NCI-H748 treated with DMSO at 0.1 percent for 48 hours (cell line): Measurements from ENCODE around the gene RSPH3.
"Not testable (repeated sequence)": the region's sequence is repeated elsewhere in the genome, so short reads cannot be mapped to it uniquely, and the experiment has no call there.

Source experiments
- DNase-seq: peaks from one replicate; lab custom pipeline; 2025; lab: John Stamatoyannopoulos, UW

Gene RSPH3

DNA sequence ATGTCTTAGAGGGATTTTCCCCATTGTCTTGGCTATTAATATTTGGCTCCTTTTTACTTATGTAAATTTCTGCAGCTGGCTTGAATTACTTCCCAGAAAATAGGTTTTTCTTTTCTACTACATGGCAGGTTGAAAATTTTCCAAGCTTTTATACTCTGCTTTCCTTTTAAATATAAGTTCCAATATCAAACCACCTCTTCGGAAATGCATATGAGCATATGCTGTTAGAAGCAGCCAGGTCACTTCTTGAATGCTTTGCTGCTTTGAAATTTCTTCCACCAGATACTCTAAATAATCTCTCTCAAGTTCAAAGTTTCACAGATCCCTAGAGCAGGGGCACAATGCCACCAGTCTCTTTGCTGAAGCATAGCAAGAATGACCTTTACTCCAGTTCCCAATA, 25.2 kb upstream of the RSPH3 start:
- DNase-seq: not testable (repeated sequence)

DNA sequence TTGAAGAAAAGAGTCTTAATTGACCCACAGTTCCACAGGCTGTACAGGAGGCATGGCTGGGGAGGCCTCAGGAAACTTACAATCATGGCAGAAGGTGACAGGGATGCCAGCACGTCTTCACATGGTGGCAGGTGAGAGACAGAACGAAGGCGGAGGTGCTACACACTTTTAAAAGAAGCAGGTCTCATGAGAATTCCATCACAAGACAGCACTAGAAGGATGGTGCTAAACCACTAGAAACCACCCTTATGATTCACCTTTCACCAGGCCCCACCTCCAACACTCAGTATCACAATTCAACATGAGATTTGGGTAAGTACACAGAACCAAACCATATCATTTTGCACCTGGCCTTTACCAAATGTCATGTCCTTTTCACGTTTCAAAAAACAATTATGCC, 23.9 kb upstream of the RSPH3 start:
- no peak for DNase-seq

DNA sequence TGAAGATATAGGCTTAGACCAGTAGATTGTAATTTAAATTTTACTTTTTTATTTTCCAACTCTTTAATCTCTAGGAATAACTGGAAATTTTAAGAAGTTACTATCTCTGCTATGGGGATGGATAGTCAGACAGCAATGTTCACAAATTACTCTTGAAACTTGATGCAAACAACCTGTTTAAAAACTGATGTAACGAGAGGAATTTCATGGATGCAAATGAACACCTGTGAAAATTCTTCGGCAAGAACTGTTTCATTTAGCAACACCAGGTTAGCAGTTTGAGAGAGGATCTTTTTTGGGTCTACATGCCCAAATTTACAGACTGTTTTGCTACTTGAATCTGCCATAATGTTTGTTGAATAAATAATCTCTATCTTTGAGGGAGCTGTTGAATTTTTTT, 20.0 kb upstream of the RSPH3 start:
- no peak for DNase-seq

DNA sequence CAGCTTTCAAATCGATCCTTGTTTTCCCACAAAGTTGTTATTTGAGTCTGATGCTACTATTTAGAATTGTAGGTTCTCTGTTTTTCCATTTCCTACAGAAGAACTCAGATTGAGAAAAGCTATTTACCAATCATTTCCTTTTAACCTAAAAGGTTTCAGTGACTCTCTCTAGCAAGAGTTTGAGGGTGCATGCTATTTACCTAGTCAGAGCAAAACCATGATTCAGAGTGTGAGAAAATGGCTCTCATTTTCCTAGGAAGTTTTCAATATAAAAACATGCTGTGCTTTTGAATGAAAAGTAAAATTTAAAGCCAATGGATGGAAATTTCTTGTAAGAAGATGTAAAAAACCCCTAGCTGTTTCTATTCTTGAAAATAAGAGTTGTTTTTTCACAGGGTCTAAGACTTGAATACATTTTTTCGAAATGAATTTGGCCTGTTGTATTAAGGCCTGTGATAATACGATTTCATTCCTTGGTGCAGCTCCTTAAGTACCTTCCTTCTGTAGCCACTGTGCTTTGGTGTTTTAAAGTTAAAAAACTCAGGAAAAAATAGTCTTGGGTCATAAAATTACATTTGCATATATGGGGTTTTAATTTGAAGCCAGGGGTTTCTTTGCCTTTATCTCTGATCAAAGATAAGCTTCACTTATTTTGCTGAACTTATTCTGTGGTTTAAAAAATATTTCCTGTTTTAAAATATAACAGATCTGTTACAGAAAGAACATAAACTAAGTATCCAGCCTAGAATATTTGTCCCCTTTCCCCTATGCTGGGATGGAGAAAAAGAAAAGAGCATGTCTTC, 18.0 kb upstream of the RSPH3 start:
- no peak for DNase-seq

DNA sequence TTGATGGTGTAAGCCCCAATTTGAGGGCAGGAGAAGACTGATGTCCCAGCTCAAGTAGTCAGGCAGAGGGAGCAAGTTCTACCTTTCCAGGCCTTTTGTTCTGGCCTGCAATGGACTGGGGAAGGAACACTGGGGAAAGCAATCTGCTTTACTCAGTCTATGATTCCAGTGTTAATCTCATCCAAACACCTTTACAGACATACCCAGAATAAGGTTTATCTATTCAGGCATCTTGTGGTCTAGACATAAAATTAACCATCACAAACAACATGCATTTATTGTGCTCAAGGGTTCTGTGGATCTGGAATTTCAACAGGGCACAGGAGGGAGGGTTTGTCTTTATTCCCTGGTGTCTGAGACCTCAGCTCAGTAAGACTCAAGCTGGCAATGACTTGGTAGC, 14.4 kb upstream of the RSPH3 start:
- no peak for DNase-seq

DNA sequence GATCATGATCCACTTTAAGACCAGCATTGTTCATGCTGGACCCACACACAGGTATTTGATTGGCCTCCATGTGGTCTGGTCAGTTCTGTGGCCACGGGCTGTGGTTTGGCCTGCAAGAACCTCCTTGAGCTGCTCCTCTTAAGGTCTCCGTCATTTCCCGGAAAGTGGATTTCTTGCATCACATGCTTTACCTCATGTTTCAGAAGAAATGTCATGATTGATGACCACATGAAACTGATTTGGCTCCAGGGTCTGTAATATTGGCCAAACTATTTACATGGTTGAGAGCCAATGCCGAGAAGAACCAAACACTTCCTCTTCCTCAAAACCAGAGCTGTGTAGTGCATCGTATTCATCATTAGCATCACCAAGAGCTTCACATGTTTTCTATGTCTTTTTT, 13.2 kb upstream of the RSPH3 start:
- no peak for DNase-seq

DNA sequence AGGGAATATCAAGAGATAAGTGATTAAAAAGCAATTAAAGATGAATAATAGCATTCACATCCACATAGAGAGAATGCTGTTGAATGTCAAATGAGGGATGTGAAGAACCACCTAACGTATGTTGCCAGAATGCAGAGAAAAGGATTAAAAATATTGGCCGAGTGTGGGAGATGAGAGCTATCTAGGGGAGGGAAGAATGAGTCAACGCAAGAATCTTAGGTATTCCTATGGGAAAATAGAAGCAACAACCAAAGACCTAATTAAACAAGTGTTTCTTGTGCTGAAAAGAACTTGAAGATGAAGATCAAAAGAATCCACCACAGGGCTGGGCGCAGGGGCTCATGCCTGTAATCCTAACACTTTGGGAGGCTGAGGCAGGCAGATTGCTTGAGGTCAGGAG, 12.2 kb upstream of the RSPH3 start:
- DNase-seq: no peak

DNA sequence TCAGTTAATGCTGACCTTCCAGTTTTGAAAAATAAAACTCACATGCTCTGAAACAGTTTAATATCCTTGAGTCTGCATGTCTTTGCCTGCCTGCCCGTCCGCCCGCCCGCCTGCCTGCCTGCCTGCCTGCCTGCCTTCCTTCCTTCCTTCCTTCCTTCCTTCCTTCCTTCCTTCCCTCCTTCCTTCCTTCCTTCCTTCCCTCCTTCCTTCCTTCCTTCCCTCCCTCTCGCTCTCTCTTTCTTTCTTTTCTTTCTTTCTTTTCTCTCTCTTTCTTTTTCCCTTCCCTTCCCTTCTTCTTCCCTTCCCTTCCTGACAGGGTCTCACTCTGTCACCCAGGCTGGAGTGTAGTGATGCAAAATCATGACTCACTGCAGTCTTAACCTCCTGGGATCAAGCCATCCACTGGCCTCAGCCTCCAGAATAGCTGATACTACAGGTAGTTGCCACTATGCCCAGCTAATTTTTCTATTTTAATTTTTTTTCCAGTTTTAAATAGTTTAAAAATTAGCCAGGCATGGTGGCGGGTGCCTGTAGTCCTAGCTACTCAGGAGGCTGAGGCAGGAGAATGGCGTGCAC, 10.1 kb upstream of the RSPH3 start:
- not testable (repeated sequence) for DNase-seq

DNA sequence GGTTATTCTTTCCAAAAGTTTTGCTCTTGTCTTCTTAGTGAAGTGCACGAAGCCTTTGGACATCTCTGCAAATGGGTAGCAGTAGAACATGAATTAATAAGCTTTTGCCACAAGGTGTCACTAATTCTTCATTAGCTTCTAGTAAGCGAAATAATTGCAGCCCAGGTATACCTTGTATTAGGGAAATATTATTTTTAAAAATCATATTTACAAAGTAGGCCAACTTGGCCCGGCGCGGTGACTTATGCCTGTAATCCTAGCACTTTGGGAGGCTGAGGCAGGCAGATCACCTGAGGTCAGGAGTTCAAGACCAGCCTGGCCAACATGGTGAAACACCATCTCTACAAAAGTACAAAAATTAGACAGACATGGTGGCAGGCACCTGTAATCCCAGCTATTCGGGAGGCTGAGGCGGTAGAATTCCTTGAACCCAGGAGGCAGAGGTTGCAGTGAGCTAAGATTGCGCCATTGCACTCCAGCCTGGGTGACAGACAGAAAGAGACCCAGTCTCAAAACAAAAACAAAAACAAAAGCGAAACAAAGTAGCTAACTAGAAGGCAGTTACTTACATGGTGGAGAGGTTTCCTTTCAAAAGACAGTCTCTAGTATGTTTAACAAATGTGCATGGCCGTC, 8.8 kb upstream of the RSPH3 start:
- DNase-seq: peak; percentile 5

DNA sequence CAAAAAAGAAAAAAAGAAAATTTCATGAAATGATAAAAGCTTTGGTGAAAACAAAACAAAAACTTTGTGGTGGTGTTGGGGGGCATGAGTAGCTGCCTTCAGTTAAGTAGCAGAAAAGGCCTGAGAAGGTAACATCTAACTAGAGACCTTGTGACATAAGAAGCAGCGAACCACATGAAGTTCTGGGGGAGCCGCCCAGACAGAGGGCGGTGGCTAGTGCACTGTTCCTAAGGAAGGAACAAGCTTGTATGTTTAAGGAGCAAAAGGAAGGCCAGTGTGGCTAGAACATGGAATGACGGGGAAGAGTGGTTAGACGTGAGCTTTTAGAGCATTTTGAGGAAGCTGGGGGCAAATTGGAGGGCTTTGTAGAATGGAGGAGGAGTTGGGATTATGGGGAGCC, 7.5 kb upstream of the RSPH3 start:
- DNase-seq: no peak

DNA sequence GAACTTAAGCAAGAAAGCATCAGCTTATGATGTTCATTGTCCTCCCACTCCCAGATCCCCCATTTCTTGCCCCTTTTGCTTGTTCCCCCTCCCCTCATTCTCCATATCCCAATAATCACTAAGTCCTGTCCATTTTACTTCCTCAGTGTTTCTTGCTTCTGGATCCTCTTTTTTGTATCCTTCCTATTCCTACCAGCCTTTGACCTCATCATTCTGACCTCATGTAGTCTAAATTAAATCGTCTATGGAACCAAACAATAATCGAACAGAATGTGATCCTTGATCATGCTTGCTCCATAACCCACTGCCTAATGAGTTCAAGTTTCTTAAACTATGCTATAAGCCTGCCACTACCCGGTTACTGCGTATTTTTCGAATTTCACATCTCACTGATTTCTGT, 5.4 kb upstream of the RSPH3 start:
- no peak for DNase-seq

DNA sequence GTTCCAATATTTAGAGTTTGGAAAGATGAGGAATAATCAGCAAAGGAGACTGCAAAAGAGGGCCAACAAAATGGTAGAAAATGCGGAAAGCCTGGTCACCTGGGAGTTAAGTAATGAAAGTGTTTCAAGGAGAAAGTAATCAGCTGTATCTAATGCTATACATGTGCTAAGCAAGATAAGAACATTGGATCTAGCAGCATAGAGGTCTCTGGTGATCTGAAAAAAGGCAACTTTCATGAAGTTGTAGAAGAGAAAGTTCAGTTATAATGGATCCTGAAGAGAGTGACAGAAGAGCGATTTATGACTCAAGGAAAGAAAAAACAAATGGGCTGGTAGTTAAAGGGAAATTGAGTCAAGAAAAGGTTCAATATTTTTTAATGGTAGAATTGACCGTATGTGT, 4.6 kb upstream of the RSPH3 start:
- no peak for DNase-seq

DNA sequence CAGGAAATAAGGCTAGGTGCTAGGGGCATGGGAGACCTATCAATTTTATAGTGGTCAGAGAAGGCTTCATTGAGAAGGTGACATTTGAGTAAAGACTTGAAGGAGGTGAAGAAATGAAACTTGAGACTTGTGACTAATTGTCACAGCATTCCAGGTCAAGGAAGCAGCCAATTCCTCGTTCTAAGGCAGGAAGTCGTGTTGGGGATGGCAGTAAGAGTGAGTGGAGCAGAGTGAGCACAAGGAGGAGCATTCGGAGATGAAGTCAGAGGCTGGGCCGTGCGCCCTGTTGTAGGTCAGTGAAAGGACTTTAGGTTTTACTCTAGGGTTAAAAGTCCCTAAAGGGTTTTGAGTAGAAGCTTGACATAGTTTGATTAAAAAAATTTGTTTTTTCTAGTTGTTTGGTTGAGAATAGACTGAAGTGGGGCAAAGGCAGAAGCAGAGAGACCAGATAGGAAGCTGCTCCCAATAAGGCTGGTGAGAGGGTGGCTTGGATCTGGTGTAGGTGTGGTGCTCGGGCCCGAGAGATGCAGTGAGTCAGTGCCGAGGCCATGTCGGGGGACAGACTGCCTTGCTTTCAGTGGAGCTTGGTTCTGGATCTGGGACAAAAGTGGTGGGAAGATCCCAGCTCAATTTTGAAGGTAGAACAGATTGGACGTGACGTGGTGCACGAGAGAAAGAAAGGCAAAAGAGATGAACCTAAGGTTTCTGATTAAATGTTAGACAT, 2.6 kb upstream of the RSPH3 start:
- DNase-seq: no peak

DNA sequence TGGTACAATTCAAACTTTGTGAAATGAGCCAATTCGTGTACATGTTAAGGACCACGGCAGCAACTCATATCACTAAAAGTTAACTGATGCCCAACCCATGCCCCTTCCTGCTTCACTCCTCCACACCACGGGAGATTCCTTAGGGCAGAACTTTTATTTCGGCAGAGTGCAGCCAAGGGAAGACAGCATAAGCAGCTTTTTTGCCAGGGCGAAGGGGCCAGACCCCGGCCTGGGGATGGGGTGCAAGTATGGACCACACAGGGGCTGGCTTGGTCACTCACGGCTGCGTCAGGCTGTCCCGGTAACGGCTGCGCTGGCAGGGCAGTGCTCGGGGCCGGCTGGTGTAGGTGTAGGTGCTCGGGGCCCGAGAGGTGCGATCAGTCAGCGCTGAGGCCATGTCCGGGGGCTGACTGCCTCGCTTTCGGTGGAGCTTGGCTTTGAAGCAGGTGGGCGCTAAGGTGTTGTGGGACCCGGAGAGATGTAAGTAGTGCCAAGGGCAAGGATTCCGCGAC, 792 bp downstream of the RSPH3 start:
- DNase-seq: no peak

DNA sequence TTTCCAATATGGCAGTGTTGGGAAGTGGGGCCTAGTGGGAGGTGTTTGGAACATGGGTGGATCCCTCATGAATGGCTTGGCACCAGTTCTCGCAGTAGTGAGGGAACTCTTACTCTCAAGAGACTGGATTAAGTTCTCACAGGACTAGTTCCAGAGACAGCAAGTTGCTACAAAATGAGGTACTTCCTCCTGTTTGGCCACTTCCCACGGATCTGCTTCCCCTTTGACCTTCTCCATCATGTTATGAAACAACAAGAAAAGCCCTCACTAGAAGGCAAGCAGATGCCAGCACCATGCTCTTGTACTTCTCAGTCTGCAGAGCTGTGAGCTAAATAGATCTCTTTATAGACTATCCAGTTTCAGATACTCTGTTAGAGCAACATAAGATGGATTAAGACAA, 3.1 kb downstream of the RSPH3 start:
- no peak for DNase-seq

DNA sequence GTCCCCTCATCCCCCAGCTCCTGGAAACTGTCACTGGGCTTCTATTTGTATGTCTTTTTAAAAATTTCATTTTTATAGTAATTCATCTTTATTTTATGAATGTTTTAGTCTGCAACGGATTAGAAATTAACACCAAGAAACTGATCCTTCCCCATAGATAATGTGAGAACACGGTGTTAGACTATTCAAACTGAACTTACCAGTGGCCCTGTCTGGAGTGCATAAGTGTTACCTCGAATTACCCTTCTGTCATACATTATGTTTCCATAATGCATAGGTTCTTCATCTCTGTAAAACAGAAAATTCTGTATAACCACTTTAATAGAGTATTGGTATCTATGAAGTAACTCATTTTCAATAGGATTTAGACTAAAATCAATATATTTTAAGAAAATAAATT, 6.4 kb downstream of the RSPH3 start:
- no peak for DNase-seq

DNA sequence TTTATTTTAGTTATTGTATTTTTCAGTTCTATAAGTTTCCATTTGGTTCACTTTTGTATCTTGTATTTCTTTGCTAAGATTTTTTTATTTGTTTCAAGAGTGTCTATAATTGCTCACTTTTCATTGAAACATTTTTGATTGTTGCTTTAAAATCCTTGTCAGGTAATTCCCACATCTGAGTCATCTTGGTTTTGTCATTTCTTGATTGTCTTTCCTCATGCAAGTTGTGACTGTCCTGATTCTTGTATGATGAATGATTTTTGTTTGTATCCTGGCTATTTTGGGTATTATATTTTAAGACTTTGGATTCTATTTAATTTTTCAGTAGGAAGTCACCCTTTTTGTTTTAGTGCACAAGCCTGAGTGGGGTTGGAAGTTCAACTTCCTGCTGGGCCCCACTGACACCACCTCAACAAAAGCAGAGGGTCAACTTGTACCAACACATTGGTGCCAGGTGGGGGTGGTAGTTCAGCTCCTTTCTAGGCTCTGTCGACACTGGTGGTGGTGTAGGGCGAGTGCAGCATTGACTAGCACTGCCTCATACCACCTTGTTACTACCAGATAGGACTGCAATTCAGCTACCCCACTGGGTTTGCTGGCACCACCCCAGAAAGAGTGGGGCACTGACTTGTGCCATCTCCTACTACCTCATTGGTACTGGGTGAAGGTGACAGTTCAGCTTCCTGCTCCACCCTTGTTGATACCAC, 8.8 kb downstream of the RSPH3 start:
- no peak for DNase-seq

DNA sequence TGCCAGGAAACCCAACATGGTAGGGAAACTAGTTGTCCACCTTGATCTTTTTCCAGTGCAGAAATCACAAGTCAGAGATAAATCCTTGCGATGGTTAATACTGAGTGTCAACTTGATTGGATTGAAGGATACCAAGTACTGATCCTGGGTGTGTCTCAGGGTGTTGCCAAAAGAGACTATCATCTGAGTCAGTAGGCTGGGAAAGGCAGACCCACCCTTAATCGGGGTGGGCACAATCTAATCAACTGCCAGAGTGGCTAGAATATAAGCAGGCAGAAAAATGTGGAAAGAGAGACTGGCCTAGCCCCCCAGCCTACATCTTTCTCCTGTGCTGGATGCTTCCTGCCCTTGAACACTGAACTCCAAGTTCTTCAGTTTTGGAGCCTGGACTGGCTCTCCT, 10.3 kb downstream of the RSPH3 start:
- not testable (repeated sequence) for DNase-seq

DNA sequence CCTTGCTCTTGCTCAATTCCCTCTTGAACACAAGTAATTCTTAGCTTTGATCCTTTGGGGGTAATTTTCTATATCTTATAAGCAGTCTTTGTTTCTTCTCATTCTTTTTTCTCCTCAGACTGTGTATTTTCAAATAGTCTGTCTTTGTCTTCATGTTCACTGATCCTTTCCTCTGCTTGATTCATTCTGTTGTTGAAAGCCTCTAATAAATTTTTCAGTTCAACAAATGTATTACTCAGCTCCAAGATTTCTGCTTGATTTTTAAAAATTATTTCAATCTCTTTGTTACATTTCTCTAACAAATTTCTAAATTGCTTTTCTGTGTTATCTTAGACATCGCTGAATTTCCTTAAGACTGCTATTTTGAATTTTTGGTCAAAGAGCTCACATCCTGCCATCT, 11.5 kb downstream of the RSPH3 start:
- DNase-seq: no peak

DNA sequence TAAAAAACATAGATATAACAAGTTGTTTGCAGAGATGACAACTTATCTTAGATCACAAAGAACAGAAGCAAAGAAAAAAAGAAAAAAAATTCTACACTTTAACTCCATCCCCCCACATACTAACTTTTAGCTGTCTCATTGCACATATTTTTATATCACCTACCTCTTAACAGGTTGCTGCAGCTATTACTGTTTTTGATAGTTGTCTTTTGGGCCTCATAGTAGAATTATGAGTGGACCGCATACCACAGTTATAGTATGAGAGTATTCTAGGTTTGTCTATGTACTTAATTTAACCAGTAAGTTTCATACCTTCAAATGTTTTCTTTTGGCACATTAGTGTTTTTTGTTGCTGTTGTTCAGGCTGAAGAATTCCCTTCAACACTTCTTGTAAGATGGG, 12.3 kb downstream of the RSPH3 start:
- no peak for DNase-seq

DNA sequence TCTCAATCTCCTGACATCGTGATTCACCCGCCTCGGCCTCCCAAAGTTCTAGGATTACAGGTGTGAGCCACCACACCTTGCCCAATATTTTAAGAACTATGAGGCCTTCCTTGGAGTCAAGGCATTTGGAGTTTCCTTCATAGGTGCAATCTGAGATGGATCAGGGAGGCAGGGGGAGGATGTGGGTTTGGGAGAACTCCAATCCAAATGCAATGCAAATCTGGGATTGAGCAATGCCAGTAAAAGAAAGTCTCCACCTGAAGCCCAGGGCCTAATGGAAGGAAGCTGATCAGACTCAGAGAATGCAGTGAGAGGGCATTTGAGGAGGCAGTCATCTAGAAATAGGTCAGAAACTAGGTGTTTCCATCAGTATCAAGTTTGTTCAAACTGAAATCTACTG, 21.2 kb downstream of the RSPH3 start:
- DNase-seq: no peak

DNA sequence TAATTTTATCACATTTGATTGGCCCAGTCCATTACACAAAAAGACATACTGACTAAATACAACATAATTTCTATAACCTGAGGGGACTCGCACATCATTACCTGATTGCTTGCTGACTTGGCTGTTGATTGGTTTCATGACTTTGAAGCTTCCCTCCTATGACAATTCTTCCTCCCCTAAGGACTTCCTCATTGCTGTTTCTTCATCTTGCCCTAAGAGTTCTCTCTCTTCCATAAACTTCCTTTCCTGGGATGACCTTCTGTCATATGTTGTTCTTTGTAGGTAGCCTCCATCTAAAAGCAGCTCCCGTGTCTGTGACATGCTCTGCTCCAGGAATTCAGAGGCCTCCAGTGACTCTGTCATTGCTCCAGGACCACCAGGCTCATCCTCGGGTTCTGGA, 22.6 kb downstream of the RSPH3 start:
- no peak for DNase-seq
